GM21619 (cell line): ENCODE measurements around the gene CLVS2.

Experiments used
- ATAC-seq: cut with Tn5 transposase; IDR thresholded peaks from one replicate; pipeline ENCODE4 v1.9.1; 2021; ENCODE audit not compliant: unreplicated experiment

Gene CLVS2, protein sequence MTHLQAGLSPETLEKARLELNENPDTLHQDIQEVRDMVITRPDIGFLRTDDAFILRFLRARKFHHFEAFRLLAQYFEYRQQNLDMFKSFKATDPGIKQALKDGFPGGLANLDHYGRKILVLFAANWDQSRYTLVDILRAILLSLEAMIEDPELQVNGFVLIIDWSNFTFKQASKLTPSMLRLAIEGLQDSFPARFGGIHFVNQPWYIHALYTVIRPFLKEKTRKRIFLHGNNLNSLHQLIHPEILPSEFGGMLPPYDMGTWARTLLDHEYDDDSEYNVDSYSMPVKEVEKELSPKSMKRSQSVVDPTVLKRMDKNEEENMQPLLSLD

GRCh38 chr6:122995921-122996793 is at the start of gene CLVS2:
Gene CLVS2 (plus strand): TSS chr6:122996235. CDS start chr6:122997778, 1,543 bp downstream.
- ATAC-seq = no peak

- ATAC-seq = no peak
These were observed 48.7 kb upstream of the CLVS2 start for GRCh38 chr6:122947355-122947754.

DNA sequence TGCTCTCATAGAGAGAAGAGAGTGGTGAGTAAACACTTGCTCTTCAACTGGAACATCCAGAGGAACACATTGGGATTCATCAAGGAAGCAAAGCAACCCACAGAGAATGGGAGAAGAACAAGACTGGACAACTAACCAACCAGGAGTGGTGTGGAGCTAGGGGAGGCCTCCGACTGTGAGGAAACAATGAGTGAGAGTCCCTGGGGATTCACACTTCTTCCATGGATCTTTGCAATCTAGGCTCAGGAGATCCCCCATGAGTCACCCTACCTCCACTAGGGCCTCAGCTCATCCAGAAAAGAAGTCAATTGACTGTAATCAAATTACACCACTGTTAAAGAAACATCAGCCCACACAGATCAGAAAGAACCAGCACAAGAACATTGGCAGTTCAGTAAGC is 42.3 kb upstream of the CLVS2 start:
- ATAC-seq = no peak

- no peak for ATAC-seq
These were observed 39.7 kb upstream of the CLVS2 start for GRCh38 chr6:122956376-122956775.

DNA sequence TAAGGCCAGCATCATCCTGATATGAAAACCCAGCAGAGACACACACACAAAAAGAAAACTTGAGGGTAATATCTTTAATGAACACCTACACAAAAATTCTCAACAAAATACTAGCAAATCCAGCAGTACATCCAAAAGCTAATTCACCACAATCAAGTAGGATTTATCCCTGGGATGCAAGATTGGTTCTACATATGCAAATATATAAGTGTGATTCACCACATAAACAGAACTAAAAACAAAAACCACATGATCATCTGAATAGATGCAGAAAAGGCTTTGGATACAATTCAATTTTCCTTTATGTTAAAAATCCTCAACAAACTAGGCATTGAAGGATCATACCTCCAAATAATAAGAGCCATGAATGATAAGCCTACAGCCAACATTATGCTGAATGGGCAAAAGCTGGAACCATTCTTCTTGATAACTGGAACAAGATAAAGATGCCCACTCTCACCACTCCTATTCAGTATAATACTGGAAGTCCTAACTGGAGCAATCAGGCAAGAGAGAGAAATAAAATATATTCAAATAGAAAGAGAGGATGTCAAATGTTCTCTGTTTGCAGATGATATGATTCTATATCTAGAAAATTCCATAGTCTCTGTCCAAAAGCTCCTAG is 33.9 kb upstream of the CLVS2 start:
- ATAC-seq = no peak

GRCh38 chr6:122969999-122970533 is 26.0 kb upstream of the CLVS2 start:
- no peak for ATAC-seq

- ATAC-seq = no peak
These were observed 18.9 kb upstream of the CLVS2 start for GRCh38 chr6:122977180-122977579.

- ATAC-seq = no peak
These were observed 11.6 kb upstream of the CLVS2 start for GRCh38 chr6:122984393-122984792.

GRCh38 chr6:122994256-122994655 is 1.8 kb upstream of the CLVS2 start:
- no peak for ATAC-seq

- no peak for ATAC-seq
These were observed 915 bp downstream of the CLVS2 start for GRCh38 chr6:122996794-122997505.

DNA sequence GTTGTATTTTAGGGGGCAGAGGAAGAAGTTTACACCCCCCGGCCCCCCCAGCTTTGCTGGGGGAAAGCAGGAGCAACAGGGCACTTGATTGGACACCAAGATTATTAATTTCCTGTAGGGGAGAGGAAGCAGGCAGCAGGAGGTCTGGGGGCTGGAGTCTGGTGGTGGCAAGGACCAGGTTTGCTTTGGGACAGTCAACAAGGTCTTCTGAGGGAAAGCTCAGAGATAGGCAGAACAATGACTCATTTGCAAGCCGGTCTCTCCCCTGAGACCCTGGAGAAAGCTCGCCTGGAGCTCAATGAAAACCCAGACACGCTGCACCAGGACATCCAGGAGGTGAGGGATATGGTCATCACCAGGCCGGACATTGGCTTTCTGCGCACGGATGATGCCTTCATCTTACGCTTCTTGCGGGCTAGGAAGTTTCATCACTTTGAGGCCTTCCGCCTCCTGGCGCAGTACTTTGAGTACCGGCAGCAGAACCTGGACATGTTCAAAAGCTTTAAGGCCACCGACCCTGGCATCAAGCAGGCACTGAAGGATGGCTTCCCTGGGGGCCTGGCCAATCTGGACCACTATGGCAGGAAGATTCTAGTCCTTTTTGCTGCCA is 1.6 kb downstream of the CLVS2 start:
- no peak for ATAC-seq

- no peak for ATAC-seq
These were observed 2.5 kb downstream of the CLVS2 start for GRCh38 chr6:122998403-122998975.

- ATAC-seq = no peak
These were observed 4.3 kb downstream of the CLVS2 start for GRCh38 chr6:123000244-123000770.

DNA sequence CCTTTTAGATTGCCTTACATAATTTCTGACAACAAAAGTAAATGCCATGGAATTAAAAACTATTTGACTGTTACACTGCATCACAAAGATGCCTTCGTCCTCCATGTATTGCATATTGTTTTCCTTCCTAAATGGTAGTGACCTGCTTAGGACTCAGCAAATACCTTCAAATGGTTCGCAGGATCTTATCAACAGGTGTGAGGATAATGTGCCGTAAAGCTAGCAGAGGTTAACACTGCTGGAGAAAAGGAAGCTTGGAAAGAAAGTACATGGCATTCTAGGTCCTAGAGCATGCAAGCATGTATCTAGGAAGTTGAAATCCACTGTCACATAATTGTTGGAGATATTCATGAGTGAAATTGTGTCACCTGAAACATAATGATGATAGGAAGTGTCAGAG is 5.5 kb downstream of the CLVS2 start:
- no peak for ATAC-seq

- ATAC-seq = no peak
These were observed 11.8 kb downstream of the CLVS2 start for GRCh38 chr6:123007885-123008284.

GRCh38 chr6:123009059-123009458 is 13.0 kb downstream of the CLVS2 start:
- no peak for ATAC-seq

DNA sequence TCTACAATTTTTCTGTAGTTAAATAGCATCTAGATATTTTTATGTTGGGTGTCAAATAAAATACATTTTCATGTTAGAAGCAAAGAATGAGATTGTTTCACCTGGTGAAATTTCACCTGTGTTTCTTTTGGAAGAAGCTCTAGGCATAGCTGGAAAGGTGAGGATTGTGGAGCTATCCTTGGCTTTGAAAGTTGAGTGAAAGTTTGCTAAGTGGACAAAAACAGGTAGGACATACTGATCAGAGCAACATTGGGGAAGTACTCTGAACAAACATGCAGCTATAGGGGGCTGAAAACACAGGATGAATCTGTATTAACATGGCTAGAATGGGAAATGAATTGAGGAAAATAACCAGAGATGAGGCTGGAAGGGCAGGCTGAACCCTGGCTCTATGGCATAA is 18.8 kb downstream of the CLVS2 start:
- ATAC-seq = no peak

GRCh38 chr6:123016431-123017103 is 20.5 kb downstream of the CLVS2 start:
- ATAC-seq = no peak

- no peak for ATAC-seq
These were observed 21.2 kb downstream of the CLVS2 start for GRCh38 chr6:123017104-123017682.
